ENCODE measurements around the gene GRM5.

GRCh38 chr11:88629496-88629895 lies 436.3 kb downstream of the GRM5 start:
- TF ChIP-seq POLR2AphosphoS5 (IDR thresholded peaks at IDR 0.05) (no peak), CTCF (IDR thresholded peaks at IDR 0.05) (no peak), POLR2A (IDR thresholded peaks at IDR 0.05) (no peak), EP300 (IDR thresholded peaks at IDR 0.05; ENCODE audit: low read depth) (no peak)

Data from transverse colon (tissue), 4 donors.